Right atrium auricular region (tissue), 2 donors: ENCODE measurements around the gene AXIN1. TPM values are rescaled to one million over a fixed set of nuclear protein-coding genes. Genes with fewer than 3 reads are reported as not detected.
"Not testable (repeated sequence)": the region's sequence is repeated elsewhere in the genome, so short reads cannot be mapped to it uniquely, and the experiment has no call there.

Experiments
- DNase-seq: peaks from one replicate; pipeline ENCODE4 v3.0.0-alpha.2; 2019; ENCODE audit warnings: low spot score
- H3K27ac ChIP-seq, 2 donors: fragments of 200-600 bp; sonication (generic); 1 replicate in 1 of 2; 2 replicates in 1 of 2; pipeline ENCODE4 v1.5.1; 2016 to 2019
- H3K27me3 ChIP-seq, 2 donors: fragments of 200-600 bp; sonication (generic); one replicate each; pipeline versions ENCODE4 v1.5.1 to v1.6.0; 2017 to 2019
- H3K36me3 ChIP-seq: fragments of 200-600 bp; sonication (generic); one replicate; pipeline ENCODE4 v1.5.1; 2016
- H3K4me1 ChIP-seq, 2 donors: fragments of 200-600 bp; sonication (generic); one replicate each; pipeline versions ENCODE4 v1.5.1 to v1.6.0; 2017 to 2019
- H3K4me3 ChIP-seq, 2 donors: fragments of 200-600 bp; sonication (generic); 1 replicate in 1 of 2; 2 replicates in 1 of 2; pipeline ENCODE4 v1.5.1; 2017 to 2019; ENCODE audit warnings: mild to moderate bottlenecking in 1 of 2, moderate library complexity in 1 of 2
- H3K9me3 ChIP-seq, 2 donors: fragments of 200-600 bp; sonication (generic); one replicate each; pipeline ENCODE4 v1.5.1; 2019
- CTCF ChIP-seq, 2 donors: fragments of 200-600 bp; sonication (generic); IDR thresholded peaks; one replicate each; pipeline ENCODE4 v1.5.1; 2019; ENCODE audit warnings: antibody characterized with exemption in 2 of 2
- total RNA-seq, 2 donors: library from RNA; depleted of rRNA; stranded (reverse); fragments of >200 nt; gene quantifications; one replicate each; pipeline ENCODE4 v1.1.0, GENCODE V29; 2016

Gene AXIN1
- total RNA-seq, 2 donors from 2014 or later: 12.9 to 19.4 TPM

- H3K27ac ChIP-seq: no peak overlapping the region
- H3K36me3 ChIP-seq: peaks cover 10% of the 10 kb centered on the region
- H3K27me3 ChIP-seq: no peaks in the 10 kb centered on the region
- no peak for TF ChIP-seq CTCF (IDR thresholded peaks at IDR 0.05)
- H3K4me1 ChIP-seq: peaks cover 0 to 7% of the 10 kb centered on the region in 2 donors
- no peak for DNase-seq
- H3K9me3 ChIP-seq: no peaks in the 10 kb centered on the region
- H3K4me3 ChIP-seq: no peak overlapping the region
These were observed 12.0 kb downstream of the AXIN1 start for GRCh38 chr16:340370-341091.

GRCh38 chr16:339680-340079 is 12.8 kb downstream of the AXIN1 start:
- Histone ChIP-seq H3K27ac (no peak overlapping the region), H3K36me3 (peaks cover 4% of the 10 kb centered on the region), H3K4me3 (no peak overlapping the region), H3K27me3 (no peaks in the 10 kb centered on the region), H3K9me3 (no peaks in the 10 kb centered on the region), H3K4me1 (peaks cover 0 to 7% of the 10 kb centered on the region in 2 donors)
- DNase-seq: no peak
- TF ChIP-seq CTCF (IDR thresholded peaks at IDR 0.05): no peak

- no peaks in the 10 kb centered on the region for H3K36me3 ChIP-seq
- no peak for DNase-seq
- no peak for TF ChIP-seq CTCF (IDR thresholded peaks at IDR 0.05)
- H3K4me3 ChIP-seq: no peak overlapping the region
- H3K27me3 ChIP-seq: no peaks in the 10 kb centered on the region
- H3K27ac ChIP-seq: no peak overlapping the region
- H3K4me1 ChIP-seq: peaks cover 0 to 7% of the 10 kb centered on the region in 2 donors
- H3K9me3 ChIP-seq: no peaks in the 10 kb centered on the region
These were observed 14.4 kb downstream of the AXIN1 start for GRCh38 chr16:337975-338575.

- Histone ChIP-seq H3K36me3 (no peaks in the 10 kb centered on the region), H3K27ac (no peak overlapping the region), H3K9me3 (no peaks in the 10 kb centered on the region), H3K27me3 (no peaks in the 10 kb centered on the region), H3K4me1 (peaks cover 0 to 7% of the 10 kb centered on the region in 2 donors), H3K4me3 (no peak overlapping the region)
- no peak for DNase-seq
- no peak for TF ChIP-seq CTCF (IDR thresholded peaks at IDR 0.05)
These were observed 15.1 kb downstream of the AXIN1 start for GRCh38 chr16:337437-337836.

GRCh38 chr16:336269-336668 is 16.3 kb downstream of the AXIN1 start:
- Histone ChIP-seq H3K36me3 (no peaks in the 10 kb centered on the region), H3K9me3 (no peaks in the 10 kb centered on the region), H3K4me1 (peaks cover 0 to 7% of the 10 kb centered on the region in 2 donors), H3K27me3 (no peaks in the 10 kb centered on the region), H3K4me3 (no peak overlapping the region), H3K27ac (no peak overlapping the region)
- no peak for TF ChIP-seq CTCF (IDR thresholded peaks at IDR 0.05)
- DNase-seq: no peak

- not testable (repeated sequence) for H3K27me3 ChIP-seq, H3K4me3 ChIP-seq, H3K27ac ChIP-seq, H3K9me3 ChIP-seq, H3K36me3 ChIP-seq, DNase-seq
- H3K4me1 ChIP-seq: peaks cover 0 to 13% of the 10 kb centered on the region in 2 donors
These were observed 17.5 kb downstream of the AXIN1 start for GRCh38 chr16:334861-335632.

- H3K4me1 ChIP-seq: peaks cover 0 to 13% of the 10 kb centered on the region in 2 donors
- not testable (repeated sequence) for H3K27ac ChIP-seq, H3K9me3 ChIP-seq, DNase-seq, H3K36me3 ChIP-seq, H3K27me3 ChIP-seq, H3K4me3 ChIP-seq
These were observed 18.2 kb downstream of the AXIN1 start for GRCh38 chr16:334164-334832.
